Caco-2 (cell line): ENCODE results near the gene RAB33A. TPM values are rescaled to one million over a fixed set of nuclear protein-coding genes. Genes with fewer than 3 reads are reported as not detected.

Experiments used
- BruUV-seq: library from RNA; stranded (reverse); fragments of 400-500 nt; replicated peaks from 2 replicates; lab custom pipeline; 2021; lab: Mats Ljungman, UMichigan
- CTCF ChIA-PET: fragments of 300-600 bp; sonication (Branson Sonifier 250); formaldehyde crosslinking; loops from one replicate; lab custom pipeline; 2022; ENCODE audit warnings: antibody characterized with exemption; lab: Charles Lee
- POLR2A ChIA-PET: fragments of 300-600 bp; sonication (Branson Sonifier 250); formaldehyde crosslinking; loops from one replicate; lab custom pipeline; 2022; ENCODE audit warnings: antibody characterized with exemption; lab: Charles Lee
- DNase-seq, 2 experiments: peaks; one replicate each; pipeline versions ENCODE4 v3.0.0 to v3.0.0-alpha.2; 2020 to 2022
- H3K27me3 ChIP-seq: replicated peaks from 2 replicates; pipeline ENCODE4 v1.6.0; 2011; ENCODE audit warnings: low read length; ENCODE audit not compliant: control insufficient read depth, insufficient read depth
- H3K36me3 ChIP-seq: 2 replicates; pipeline ENCODE4 v1.5.1; 2011; ENCODE audit warnings: low read length; ENCODE audit not compliant: control insufficient read depth, insufficient read depth
- H3K4me1 ChIP-seq: fragments of 250-450 bp; sonication (Bioruptor Pico); 2 replicates; pipeline ENCODE4 v1.5.1; 2020; ENCODE audit warnings: mild to moderate bottlenecking
- H3K4me3 ChIP-seq: 2 replicates; pipeline ENCODE4 v1.5.1; 2011; ENCODE audit warnings: low read depth, mild to moderate bottlenecking, control low read depth, low read length
- H3K9me3 ChIP-seq: fragments of 250-450 bp; sonication (Bioruptor Pico); 2 replicates; pipeline ENCODE4 v1.5.1; 2020; ENCODE audit warnings: mild to moderate bottlenecking, moderate library complexity
- H3K27ac Mint-ChIP-seq: one replicate; pipeline ENCODE4 v1.8.0; 2022; ENCODE audit warnings: mixed read lengths; ENCODE audit not compliant: unreplicated experiment
- H3K27me3 Mint-ChIP-seq: one replicate; pipeline ENCODE4 v1.8.0; 2022; ENCODE audit warnings: mixed read lengths; ENCODE audit not compliant: insufficient read depth, unreplicated experiment
- H3K36me3 Mint-ChIP-seq: one replicate; pipeline ENCODE4 v1.8.0; 2022; ENCODE audit warnings: mild to moderate bottlenecking, mixed read lengths; ENCODE audit not compliant: insufficient read depth, unreplicated experiment
- H3K4me1 Mint-ChIP-seq: one replicate; pipeline ENCODE4 v1.8.0; 2022; ENCODE audit warnings: low read depth, mixed read lengths; ENCODE audit not compliant: unreplicated experiment
- H3K4me3 Mint-ChIP-seq: one replicate; pipeline ENCODE4 v1.8.0; 2022; ENCODE audit warnings: mild to moderate bottlenecking, moderate library complexity, mixed read lengths; ENCODE audit not compliant: unreplicated experiment
- H3K9me3 Mint-ChIP-seq: one replicate; pipeline ENCODE4 v1.8.0; 2022; ENCODE audit warnings: mixed read lengths; ENCODE audit not compliant: unreplicated experiment
- intact Hi-C: fragments of 100-400 bp; cut with micrococcal nuclease; formaldehyde crosslinking; loops from one replicate; pipeline ENCODE4 v1.10.0; 2022; ENCODE audit not compliant: unreplicated experiment
- total RNA-seq: library from RNA; stranded (reverse); gene quantifications from 2 replicates; pipeline ENCODE4 v1.2.3, GENCODE V29; 2022
- TF ChIP-seq, protein P1 (sequence below), 2 experiments: fragments of 200-600 bp in 1 of 2; IDR thresholded peaks; 1 replicate in 1 of 2; 2 replicates in 1 of 2; pipeline versions ENCODE4 v1.5.1 to v1.8.0; 2011 to 2022; ENCODE audit warnings: antibody characterized with exemption in 1 of 2, control low read depth in 1 of 2, inconsistent platforms in 1 of 2, low read depth in 1 of 2, low read length in 1 of 2, mild to moderate bottlenecking in 1 of 2, moderate library complexity in 1 of 2; ENCODE audit not compliant: insufficient read depth in 1 of 2, severe bottlenecking in 1 of 2, unreplicated experiment in 1 of 2

Gene RAB33A
- total RNA-seq, 1 experiment from 2014 or later: not detected

DNA sequence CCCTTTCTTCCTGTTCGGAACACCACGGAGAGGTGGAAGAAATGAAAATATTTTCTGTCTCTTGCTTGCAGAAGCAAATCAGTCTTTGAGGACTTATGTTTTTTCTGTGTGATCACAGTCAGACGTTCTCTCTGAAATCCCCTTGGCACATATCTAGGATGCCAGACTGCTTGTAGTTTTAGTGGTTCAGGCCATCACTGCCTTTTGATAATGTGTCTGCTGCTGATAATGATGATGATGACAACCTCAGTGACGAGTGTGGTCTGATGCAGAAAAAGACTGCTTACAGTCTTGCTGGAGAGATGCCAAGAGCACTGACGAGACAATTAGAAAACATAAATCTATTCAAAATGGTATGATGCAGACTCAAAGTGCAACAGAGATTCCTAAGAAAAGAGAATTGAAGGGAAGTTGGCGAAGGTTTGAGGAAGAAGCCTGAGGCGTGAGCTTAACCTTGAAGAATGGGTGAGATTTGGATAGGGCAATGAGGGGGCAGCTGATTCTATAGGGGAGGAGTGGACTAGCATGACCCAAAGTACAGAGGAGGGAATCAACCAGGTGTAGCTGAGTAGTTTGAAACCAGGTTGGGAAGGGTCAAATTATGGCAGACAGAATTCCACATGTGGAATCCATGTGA lies 7.9 kb downstream of the RAB33A start:
- H3K36me3 Mint-ChIP-seq: no peaks in the 10 kb centered on the region
- peaks cover 5% of the 10 kb centered on the region for H3K4me1 Mint-ChIP-seq
- CTCF ChIA-PET: no interaction called here
- Histone ChIP-seq H3K9me3 (no peaks in the 10 kb centered on the region), H3K27me3 (no peaks in the 10 kb centered on the region), H3K4me1 (no peaks in the 10 kb centered on the region), H3K36me3 (no peaks in the 10 kb centered on the region), H3K4me3 (no peak overlapping the region)
- intact Hi-C loops: no loop called here
- no peaks in the 10 kb centered on the region for H3K27me3 Mint-ChIP-seq
- DNase-seq: no peak
- BruUV-seq: no TSS peak
- TF ChIP-seq, protein P1, sequence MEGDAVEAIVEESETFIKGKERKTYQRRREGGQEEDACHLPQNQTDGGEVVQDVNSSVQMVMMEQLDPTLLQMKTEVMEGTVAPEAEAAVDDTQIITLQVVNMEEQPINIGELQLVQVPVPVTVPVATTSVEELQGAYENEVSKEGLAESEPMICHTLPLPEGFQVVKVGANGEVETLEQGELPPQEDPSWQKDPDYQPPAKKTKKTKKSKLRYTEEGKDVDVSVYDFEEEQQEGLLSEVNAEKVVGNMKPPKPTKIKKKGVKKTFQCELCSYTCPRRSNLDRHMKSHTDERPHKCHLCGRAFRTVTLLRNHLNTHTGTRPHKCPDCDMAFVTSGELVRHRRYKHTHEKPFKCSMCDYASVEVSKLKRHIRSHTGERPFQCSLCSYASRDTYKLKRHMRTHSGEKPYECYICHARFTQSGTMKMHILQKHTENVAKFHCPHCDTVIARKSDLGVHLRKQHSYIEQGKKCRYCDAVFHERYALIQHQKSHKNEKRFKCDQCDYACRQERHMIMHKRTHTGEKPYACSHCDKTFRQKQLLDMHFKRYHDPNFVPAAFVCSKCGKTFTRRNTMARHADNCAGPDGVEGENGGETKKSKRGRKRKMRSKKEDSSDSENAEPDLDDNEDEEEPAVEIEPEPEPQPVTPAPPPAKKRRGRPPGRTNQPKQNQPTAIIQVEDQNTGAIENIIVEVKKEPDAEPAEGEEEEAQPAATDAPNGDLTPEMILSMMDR (IDR thresholded peaks at IDR 0.05; ENCODE audit: insufficient read depth in 1 of 2, low read depth in 1 of 2, low read length in 1 of 2, severe bottlenecking in 1 of 2, unreplicated experiment in 1 of 2): no peak
- no peak overlapping the region for H3K27ac Mint-ChIP-seq
- no peak overlapping the region for H3K4me3 Mint-ChIP-seq
- no peaks in the 10 kb centered on the region for H3K9me3 Mint-ChIP-seq
- POLR2A ChIA-PET: no interaction called here

DNA sequence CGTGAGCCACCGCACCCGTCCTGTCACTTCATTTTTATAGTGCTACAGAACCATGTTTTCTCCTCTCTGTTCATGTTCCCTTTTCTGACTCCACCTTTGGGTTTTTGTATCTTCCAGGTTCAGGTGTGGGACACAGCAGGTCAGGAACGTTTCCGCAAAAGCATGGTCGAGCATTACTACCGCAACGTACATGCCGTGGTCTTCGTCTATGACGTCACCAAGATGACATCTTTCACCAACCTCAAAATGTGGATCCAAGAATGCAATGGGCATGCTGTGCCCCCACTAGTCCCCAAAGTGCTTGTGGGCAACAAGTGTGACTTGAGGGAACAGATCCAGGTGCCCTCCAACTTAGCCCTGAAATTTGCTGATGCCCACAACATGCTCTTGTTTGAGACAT lies 12.4 kb downstream of the RAB33A start:
- no peaks in the 10 kb centered on the region for H3K9me3 Mint-ChIP-seq
- Histone ChIP-seq H3K4me3 (no peak overlapping the region), H3K36me3 (no peaks in the 10 kb centered on the region), H3K4me1 (no peaks in the 10 kb centered on the region), H3K9me3 (no peaks in the 10 kb centered on the region), H3K27me3 (no peaks in the 10 kb centered on the region)
- POLR2A ChIA-PET: no interaction called here
- CTCF ChIA-PET: no interaction called here
- H3K27ac Mint-ChIP-seq: no peak overlapping the region
- no peak overlapping the region for H3K4me3 Mint-ChIP-seq
- intact Hi-C loops: no loop called here
- BruUV-seq: no TSS peak
- no peaks in the 10 kb centered on the region for H3K27me3 Mint-ChIP-seq
- H3K4me1 Mint-ChIP-seq: peaks cover 4% of the 10 kb centered on the region
- TF ChIP-seq, protein P1 (IDR thresholded peaks at IDR 0.05; ENCODE audit: insufficient read depth in 1 of 2, low read depth in 1 of 2, low read length in 1 of 2, severe bottlenecking in 1 of 2, unreplicated experiment in 1 of 2): no peak
- no peak for DNase-seq
- no peaks in the 10 kb centered on the region for H3K36me3 Mint-ChIP-seq

DNA sequence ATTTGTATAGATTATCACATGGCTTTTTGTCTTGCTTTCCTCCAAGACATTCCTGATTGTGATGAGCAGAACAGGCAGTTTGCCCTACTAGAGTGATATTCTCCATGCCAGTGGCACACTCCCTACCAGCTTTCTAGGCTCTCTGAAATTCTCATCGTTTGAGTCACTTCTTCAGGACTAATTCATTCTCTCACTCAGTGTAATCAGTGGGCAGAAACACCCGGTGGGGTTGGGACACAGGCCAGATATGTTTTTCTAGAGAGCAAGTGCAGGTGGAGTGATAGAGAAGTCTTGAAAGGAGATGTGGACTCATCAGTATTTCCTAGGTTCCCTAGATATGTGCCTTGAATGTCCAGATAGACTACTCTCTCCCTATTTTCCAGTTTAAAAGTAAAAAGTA lies 13.1 kb downstream of the RAB33A start:
- BruUV-seq: no TSS peak
- no peak overlapping the region for H3K4me3 Mint-ChIP-seq
- Histone ChIP-seq H3K4me3 (no peak overlapping the region), H3K4me1 (no peaks in the 10 kb centered on the region), H3K27me3 (no peaks in the 10 kb centered on the region), H3K9me3 (no peaks in the 10 kb centered on the region), H3K36me3 (no peaks in the 10 kb centered on the region)
- TF ChIP-seq, protein P1 (IDR thresholded peaks at IDR 0.05; ENCODE audit: insufficient read depth in 1 of 2, low read depth in 1 of 2, low read length in 1 of 2, severe bottlenecking in 1 of 2, unreplicated experiment in 1 of 2): no peak
- intact Hi-C loops: no loop called here
- no peaks in the 10 kb centered on the region for H3K36me3 Mint-ChIP-seq
- H3K9me3 Mint-ChIP-seq: no peaks in the 10 kb centered on the region
- ChIA-PET POLR2A (no interaction called here), CTCF (no interaction called here)
- H3K4me1 Mint-ChIP-seq: peaks cover 4% of the 10 kb centered on the region
- DNase-seq: no peak
- H3K27me3 Mint-ChIP-seq: no peaks in the 10 kb centered on the region
- H3K27ac Mint-ChIP-seq: no peak overlapping the region
